Osteoblast (primary cell): ENCODE data around the gene NOP9. TPM values are rescaled to one million over a fixed set of nuclear protein-coding genes. Genes with fewer than 3 reads are reported as not detected.

Source experiments
- DNase-seq: peaks from one replicate; pipeline ENCODE4 v3.0.0; 2011; ENCODE audit warnings: low spot score, mixed read lengths; ENCODE audit not compliant: insufficient read length; ENCODE audit errors: missing footprints
- H2AFZ ChIP-seq: 2 replicates; pipeline ENCODE4 v1.6.0; 2011; ENCODE audit warnings: mild to moderate bottlenecking, low read length
- H3K27ac ChIP-seq: 2 replicates; pipeline ENCODE4 v1.5.1; 2011; ENCODE audit warnings: mild to moderate bottlenecking, low read depth, low read length, moderate library complexity
- H3K27me3 ChIP-seq: 2 replicates; pipeline ENCODE4 v1.6.0; 2012; ENCODE audit warnings: mild to moderate bottlenecking, control low read depth, inconsistent platforms, low read length, moderate library complexity; ENCODE audit not compliant: insufficient read depth
- H3K36me3 ChIP-seq: 2 replicates; pipeline ENCODE4 v1.5.1; 2011; ENCODE audit warnings: mild to moderate bottlenecking, low read length, control low read depth, moderate library complexity; ENCODE audit not compliant: insufficient read depth
- H3K4me1 ChIP-seq: 2 replicates; pipeline ENCODE4 v1.5.1; 2011; ENCODE audit warnings: mild to moderate bottlenecking, low read length, control low read depth, moderate library complexity; ENCODE audit not compliant: insufficient read depth
- H3K4me2 ChIP-seq: 2 replicates; pipeline ENCODE4 v1.6.0; 2011; ENCODE audit warnings: mild to moderate bottlenecking, low read length; ENCODE audit not compliant: insufficient read depth
- H3K4me3 ChIP-seq: fragments of 200-600 bp; sonication (generic); 3 replicates; pipeline ENCODE4 v1.5.1; 2012; ENCODE audit warnings: mild to moderate bottlenecking, low read length, inconsistent platforms; ENCODE audit not compliant: insufficient read depth
- H3K79me2 ChIP-seq: 2 replicates; pipeline ENCODE4 v1.6.0; 2012; ENCODE audit warnings: mild to moderate bottlenecking, low read length, control low read depth, inconsistent platforms; ENCODE audit not compliant: insufficient read depth
- H3K9me3 ChIP-seq: 2 replicates; pipeline ENCODE4 v1.5.1; 2011; ENCODE audit warnings: low read depth, low read length, control low read depth
- H4K20me1 ChIP-seq: 2 replicates; pipeline ENCODE4 v1.6.0; 2012; ENCODE audit warnings: mild to moderate bottlenecking, low read length, control low read depth; ENCODE audit not compliant: insufficient read depth
- CTCF ChIP-seq: IDR thresholded peaks from 2 replicates; pipeline ENCODE4 v1.5.1; 2011; ENCODE audit warnings: mild to moderate bottlenecking, low read depth, low read length, moderate library complexity; ENCODE audit errors: extremely low read depth
- total RNA-seq: library from RNA; depleted of rRNA; stranded (reverse); fragments of >200 nt; gene quantifications from 2 replicates; pipeline ENCODE4 v1.2.3, GENCODE V29; 2012

The NOP9 gene
- total RNA-seq, 1 donor = 21.0 TPM

DNA sequence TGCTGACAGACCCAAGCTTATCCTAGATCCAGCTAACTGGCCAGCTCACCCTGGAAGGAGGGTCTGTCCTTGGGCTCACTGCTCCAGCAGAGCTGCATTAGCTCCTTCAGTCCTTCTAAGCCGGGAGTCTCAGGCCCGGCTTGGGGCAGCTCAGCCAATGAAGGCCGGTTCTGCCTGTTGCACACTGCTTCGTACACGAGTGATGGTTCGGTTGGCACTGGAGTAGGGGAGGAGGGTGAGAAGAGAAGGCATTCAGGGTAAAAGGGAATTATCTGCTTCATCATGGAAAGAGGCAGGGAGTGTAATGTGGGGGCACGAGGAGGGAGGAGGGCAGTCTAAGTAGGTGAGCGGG, 38.1 kb downstream of the NOP9 start:
- no peaks in the 10 kb centered on the region for H4K20me1 ChIP-seq
- peaks cover 4% of the 10 kb centered on the region for H3K79me2 ChIP-seq
- no peak overlapping the region for H3K27ac ChIP-seq
- no peak overlapping the region for H3K4me3 ChIP-seq
- no peak overlapping the region for H2AFZ ChIP-seq
- peaks cover 4% of the 10 kb centered on the region for H3K27me3 ChIP-seq
- H3K4me1 ChIP-seq = peaks cover 26% of the 10 kb centered on the region
- H3K4me2 ChIP-seq = no peak overlapping the region
- no peaks in the 10 kb centered on the region for H3K9me3 ChIP-seq
- peak; percentile 60 for DNase-seq
- TF ChIP-seq CTCF = no peak
- no peaks in the 10 kb centered on the region for H3K36me3 ChIP-seq

- peak overlapping the region; percentile 72 for H3K4me3 ChIP-seq
- H3K9me3 ChIP-seq = no peaks in the 10 kb centered on the region
- TF ChIP-seq CTCF = no peak
- peaks cover 4% of the 10 kb centered on the region for H3K27me3 ChIP-seq
- H3K36me3 ChIP-seq = no peaks in the 10 kb centered on the region
- no peak overlapping the region for H3K27ac ChIP-seq
- DNase-seq = no peak
- H2AFZ ChIP-seq = peak overlapping the region; percentile 86
- H4K20me1 ChIP-seq = no peaks in the 10 kb centered on the region
- peaks cover 4% of the 10 kb centered on the region for H3K79me2 ChIP-seq
- peak overlapping the region; percentile 69 for H3K4me2 ChIP-seq
- peaks cover 25% of the 10 kb centered on the region for H3K4me1 ChIP-seq
Measured at GRCh38 chr14:24338843-24339242, 39.2 kb downstream of the NOP9 start.

GRCh38 chr14:24339284-24340151, 39.9 kb downstream of the NOP9 start, which contains the start of gene RIPK3:
Gene RIPK3, minus strand, starts transcription at chr14:24339991. Its CDS starts 165 bp downstream, at chr14:24339826.
- no peak for TF ChIP-seq CTCF
- DNase-seq = peak; percentile 85
- no peaks in the 10 kb centered on the region for H3K9me3 ChIP-seq
- no peak within 1 kb of the TSS for H3K27ac ChIP-seq
- no peaks in the 10 kb centered on the region for H3K36me3 ChIP-seq
- no peaks in the 10 kb centered on the region for H4K20me1 ChIP-seq
- peak within 1 kb of the TSS; percentile 86 for H2AFZ ChIP-seq
- H3K4me1 ChIP-seq = peaks cover 26% of the 10 kb centered on the region
- peak within 1 kb of the TSS; percentile 69 for H3K4me2 ChIP-seq
- peaks cover 4% of the 10 kb centered on the region for H3K79me2 ChIP-seq
- H3K4me3 ChIP-seq = peak within 1 kb of the TSS; percentile 72
- H3K27me3 ChIP-seq = peaks cover 4% of the 10 kb centered on the region

- Histone ChIP-seq H3K4me1 (peaks cover 19% of the 10 kb centered on the region), H3K36me3 (no peaks in the 10 kb centered on the region), H3K4me3 (no peak overlapping the region), H3K27ac (no peak overlapping the region), H2AFZ (no peak overlapping the region), H3K27me3 (peaks cover 4% of the 10 kb centered on the region), H4K20me1 (no peaks in the 10 kb centered on the region), H3K79me2 (no peaks in the 10 kb centered on the region), H3K9me3 (no peaks in the 10 kb centered on the region), H3K4me2 (no peak overlapping the region)
- DNase-seq = peak; percentile 71
- no peak for TF ChIP-seq CTCF
Measured at GRCh38 chr14:24340606-24341005, 41.0 kb downstream of the NOP9 start.
